ENCODE results near the gene FTO.

Gene FTO

DNA sequence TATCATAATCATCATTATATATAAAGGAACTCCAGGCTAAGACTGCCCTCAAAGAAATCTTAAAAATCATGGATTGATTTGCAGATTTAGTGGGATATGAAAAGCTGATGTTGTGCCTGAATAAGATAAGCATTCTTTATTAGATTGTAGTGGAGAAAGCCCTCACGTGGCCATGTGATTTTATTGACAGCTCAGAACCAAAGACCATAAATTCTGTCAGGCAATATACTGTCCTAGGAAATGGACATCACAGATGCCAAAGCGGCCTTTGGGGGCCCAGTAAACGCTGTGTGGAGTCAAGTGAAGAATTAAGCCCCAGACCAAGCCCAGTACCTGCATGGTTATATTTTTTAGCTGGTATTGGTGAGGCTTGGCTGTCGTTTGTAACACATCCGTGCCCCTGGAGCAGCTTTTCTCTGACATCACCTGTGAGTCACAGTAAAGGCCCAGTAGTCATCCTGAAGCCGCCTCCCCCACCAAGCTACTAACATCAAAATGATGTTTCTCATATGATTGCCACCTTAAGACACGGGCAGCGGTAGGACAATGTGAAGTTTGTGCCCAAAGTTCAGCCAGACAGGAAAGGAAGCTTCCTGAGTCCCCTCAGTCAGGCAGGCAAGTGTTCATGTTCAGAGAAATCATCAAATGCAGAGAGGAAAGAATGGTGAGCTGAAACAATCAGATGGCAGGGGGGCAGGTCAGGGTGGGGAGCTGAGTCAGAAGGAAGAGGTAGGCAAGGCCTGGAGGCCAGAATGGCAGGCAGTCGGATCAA is 373.3 kb downstream of the FTO start:
- DNase-seq (ENCODE audit: low read depth in 2 of 2): no peak

GRCh38 chr16:54080524-54081008 is 376.6 kb downstream of the FTO start:
- DNase-seq (ENCODE audit: low read depth in 2 of 2): no peak

DNA sequence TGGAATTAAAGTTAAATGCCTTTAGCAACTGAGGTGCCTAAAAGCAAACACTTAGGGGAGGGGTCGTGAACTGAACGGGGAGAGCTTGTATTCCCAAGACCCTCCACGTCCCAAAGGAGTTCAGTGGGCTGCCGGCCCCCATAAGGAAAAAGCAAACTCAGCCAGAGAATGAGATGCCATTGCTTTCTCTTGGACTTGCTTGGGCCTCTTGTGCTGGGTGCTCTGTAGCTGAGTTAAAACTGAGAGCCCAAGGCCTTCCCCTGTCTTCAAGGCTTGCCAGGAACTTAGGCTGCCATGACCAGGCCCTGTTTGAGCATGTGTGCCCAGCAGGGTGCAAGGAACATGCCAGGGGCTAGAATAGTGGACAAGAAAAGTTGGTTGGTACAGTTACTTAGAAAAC is 382.8 kb downstream of the FTO start:
- no peak for DNase-seq (ENCODE audit: low read depth in 2 of 2)

DNA sequence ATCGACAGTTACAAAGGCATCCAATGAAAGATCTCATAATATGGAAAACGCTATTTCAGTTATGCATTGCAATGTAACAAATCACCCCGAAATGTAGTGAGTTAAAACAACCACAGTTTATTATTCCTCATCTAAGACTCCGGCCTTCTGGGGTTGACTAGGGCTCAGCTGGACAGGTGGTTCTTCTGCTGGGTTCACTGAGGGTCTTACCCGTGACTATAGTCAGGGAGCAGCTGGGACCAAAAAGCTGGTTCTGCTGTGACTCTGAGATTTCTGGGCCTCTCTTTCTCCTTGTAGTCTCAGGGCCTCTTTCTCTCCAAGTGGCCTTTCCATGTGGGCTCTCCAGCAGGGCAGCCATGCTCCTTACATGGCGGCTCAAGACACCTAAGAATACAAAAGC is 386.6 kb downstream of the FTO start:
- no peak for DNase-seq (ENCODE audit: low read depth in 2 of 2)

GRCh38 chr16:54093281-54093680 is 389.3 kb downstream of the FTO start:
- no peak for DNase-seq (ENCODE audit: low read depth in 2 of 2)

GRCh38 chr16:54094641-54095040 is 390.7 kb downstream of the FTO start:
- DNase-seq (ENCODE audit: low read depth in 2 of 2): no peak

GRCh38 chr16:54096607-54097006 is 392.7 kb downstream of the FTO start:
- no peak for DNase-seq (ENCODE audit: low read depth in 2 of 2)

GRCh38 chr16:54097774-54098173 is 393.8 kb downstream of the FTO start:
- DNase-seq (ENCODE audit: low read depth in 2 of 2): no peak

- no peak for DNase-seq (ENCODE audit: low read depth in 2 of 2)
Measured at GRCh38 chr16:54098247-54098646, 394.3 kb downstream of the FTO start.

GRCh38 chr16:54099627-54100026 is 395.7 kb downstream of the FTO start:
- DNase-seq (ENCODE audit: low read depth in 2 of 2): no peak

GRCh38 chr16:54102888-54103866 is 399.2 kb downstream of the FTO start:
- no peak for DNase-seq (ENCODE audit: low read depth in 2 of 2)

DNA sequence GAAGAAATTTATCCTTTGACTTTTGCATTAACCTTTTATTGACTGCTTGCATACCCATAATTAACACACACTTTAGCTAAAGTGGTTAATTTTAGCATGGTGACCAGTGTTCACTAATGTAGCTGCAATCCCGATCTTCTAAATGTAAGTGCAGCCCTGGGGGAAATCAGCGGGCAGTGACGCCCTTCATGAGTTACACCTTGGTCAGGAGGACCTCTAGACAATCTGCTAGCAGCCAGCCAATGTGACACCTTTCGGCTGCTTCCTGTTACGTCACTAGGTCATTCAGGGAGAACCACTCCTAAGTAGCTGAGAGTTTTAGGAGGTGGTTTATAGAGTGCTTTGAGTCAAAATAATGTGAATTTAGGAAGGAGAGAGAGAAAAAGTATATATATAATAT is 402.1 kb downstream of the FTO start:
- DNase-seq (ENCODE audit: low read depth in 2 of 2): no peak

GRCh38 chr16:54107583-54108202 is 403.7 kb downstream of the FTO start:
- no peak for DNase-seq (ENCODE audit: low read depth in 2 of 2)

DNA sequence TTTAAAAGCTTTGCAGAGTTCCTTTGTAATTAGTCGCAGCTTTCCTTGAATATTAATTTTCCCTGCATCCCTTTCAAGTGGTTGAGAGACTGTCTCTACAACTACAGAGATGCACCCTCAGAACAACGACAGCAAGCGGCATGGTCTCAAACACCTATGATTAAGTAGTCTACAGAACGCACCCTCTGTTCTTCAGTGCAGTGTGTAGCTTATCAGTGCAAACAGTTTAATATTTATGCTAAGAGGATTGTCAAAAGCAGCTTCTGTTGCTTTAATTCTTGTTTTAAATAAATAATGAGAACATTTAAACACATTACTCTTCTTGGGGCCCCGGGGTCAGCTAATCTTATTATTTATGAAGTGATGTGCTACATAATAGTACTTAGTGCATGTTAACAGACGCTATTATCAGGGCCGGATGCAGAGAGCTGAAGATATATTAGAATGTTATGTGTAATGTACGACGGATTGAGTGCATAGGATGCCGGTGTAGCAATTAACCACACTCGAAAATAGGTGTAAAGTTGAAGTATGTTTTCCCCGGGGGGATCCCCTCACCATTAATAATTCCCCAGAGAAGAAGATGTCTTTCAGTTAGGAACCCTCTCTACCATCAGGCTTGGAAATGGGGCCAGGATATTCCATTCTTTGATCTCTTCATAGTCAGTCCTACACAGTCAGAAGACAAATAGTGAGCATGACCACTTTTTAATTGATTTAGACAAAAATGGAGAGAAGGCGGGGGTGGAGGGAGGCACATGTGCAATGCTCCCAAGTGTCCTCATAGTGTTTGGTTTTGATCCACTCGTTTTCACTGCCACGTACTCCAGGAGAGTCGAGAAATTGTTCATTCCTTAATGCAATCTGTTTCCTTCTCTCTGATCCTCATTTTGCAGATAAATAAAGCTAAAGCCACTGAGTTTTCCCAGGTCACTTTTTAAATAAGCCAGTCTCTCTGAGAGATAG is 406.3 kb downstream of the FTO start:
- no peak for DNase-seq (ENCODE audit: low read depth in 2 of 2)

DNA sequence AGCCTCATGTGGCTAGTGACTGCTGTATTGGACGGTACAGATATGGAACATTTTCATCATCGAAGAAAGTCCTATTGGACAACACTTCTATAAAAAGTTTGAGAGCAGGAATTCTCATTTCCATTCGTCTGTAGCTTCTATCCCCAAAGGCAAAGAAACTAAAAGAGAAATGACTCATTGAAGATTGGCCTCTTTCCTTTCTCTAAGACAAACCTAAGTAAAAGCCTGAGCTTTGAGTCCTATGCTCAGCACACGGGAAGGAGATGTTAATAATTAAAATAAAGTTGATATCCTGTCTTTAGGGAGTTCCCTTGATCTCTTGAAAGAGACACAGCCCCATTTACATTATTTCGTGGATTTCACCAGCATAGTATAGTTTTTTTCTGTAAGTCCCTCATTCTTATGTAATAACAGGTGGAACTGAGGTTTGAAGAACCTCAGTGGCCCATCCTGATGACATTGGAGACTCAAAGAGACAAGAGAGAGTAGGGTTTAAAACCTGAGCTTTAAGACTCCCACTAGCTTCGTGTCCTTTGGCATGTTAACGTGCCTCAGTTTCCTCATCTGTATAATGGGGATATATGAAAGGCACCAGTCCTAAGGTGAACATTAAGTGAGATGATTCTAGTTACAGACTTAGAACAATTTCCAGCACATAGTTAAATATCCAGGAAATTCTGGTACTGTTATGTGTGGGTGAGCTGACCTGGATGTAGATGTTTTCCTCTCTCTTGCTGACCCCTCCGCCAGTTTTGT is 408.7 kb downstream of the FTO start:
- no peak for DNase-seq (ENCODE audit: low read depth in 2 of 2)

DNA sequence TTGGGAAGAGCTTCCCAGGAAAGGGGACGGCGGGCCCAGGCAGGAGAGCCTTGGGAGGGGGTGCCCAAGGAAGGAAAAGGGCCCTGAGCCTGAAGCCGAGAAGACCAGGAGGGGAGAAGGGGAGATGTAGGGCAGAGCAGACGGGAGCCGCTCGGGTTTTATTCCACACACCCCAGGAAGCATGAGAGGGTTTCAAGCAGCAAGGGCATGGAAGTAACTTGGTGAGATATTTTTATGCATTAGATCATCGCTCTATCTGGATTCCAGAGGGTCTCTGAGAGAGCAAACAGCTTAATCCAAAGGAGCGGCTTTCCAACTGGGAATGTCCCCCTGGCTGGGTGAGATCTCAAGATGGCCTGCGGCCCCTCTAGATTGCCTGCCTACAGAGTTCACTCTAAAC is 411.6 kb downstream of the FTO start:
- no peak for DNase-seq (ENCODE audit: low read depth in 2 of 2)

DNA sequence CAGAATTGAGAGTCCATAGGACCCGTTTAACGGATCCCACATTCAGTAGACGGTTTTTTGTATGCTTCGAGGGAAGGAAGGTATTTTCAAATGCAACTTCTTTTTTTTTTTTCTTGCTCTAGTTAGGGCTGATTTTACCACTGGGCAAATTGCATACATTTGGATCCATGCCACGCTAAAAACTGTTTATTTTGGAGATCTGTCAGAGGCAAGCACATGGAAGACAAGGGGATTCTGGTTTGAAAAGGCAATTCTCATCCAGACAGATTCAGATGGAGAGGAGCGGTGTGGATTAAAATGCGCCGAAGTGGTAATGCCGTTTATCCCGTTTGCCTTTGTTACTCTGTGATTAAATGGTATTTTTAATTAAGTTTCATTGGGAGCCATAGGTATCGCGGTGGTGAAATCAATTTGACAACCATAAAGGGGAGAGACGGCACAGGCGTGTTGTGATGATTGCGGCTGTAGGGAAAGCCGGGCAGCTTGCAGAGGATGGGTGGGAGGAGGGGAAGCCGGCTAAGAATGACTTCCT is 412.2 kb downstream of the FTO start:
- DNase-seq (ENCODE audit: low read depth in 2 of 2): no peak

GRCh38 chr16:54118846-54119245 is 414.9 kb downstream of the FTO start:
- DNase-seq (ENCODE audit: low read depth in 2 of 2): no peak

DNA sequence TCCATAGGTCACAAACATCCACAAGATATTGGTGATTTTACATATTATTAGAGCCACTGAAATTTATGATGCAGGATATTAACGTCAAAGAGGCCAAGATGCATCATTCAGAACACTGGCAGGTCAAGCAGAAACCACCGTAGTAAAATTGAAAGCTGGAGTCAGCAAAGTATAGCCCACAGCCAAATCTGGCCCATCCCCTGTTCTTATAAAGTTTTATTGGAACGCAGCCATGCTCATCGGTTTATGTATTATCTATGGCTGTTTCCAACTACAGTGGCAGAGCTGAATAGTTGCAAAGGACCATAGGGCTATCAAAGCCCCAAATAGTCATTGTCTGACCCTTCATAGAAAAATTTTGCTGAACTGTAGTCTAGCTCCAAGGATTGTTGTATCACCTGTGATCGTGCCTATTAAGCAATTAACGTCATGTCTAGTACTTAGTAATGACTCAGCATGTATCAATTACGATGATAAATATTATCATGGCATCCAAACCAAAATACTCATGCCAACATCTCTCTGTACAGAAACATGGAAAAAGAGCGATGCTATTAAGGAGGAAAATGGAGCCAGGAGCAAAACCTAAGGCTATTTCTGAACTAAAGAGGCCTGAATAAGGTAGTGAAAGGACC is 417.0 kb downstream of the FTO start:
- DNase-seq (ENCODE audit: low read depth in 2 of 2): no peak
